NB4 (cell line): ENCODE results near the gene KATNB1.

ENCODE experiments used
- DNase-seq: peaks from one replicate; pipeline ENCODE4 v3.0.0; 2010; ENCODE audit warnings: low read depth
- H3K4me3 ChIP-seq: one replicate; pipeline ENCODE4 v1.5.1; 2011; ENCODE audit warnings: mild to moderate bottlenecking, low read depth, low read length, moderate library complexity
- MAX ChIP-seq: IDR thresholded peaks from 2 replicates; pipeline ENCODE4 v1.6.1; 2011; ENCODE audit warnings: low read depth, low read length
- MYC ChIP-seq: IDR thresholded peaks from 2 replicates; pipeline ENCODE4 v1.6.1; 2011; ENCODE audit warnings: low read depth, low read length
- POLR2A ChIP-seq: IDR thresholded peaks from 2 replicates; pipeline ENCODE4 v1.6.1; 2011; ENCODE audit warnings: mild to moderate bottlenecking; ENCODE audit not compliant: insufficient read length; ENCODE audit errors: extremely low read depth
- TF ChIP-seq, protein P1 (sequence below): IDR thresholded peaks from one replicate; pipeline ENCODE4 v1.5.1; 2012; ENCODE audit warnings: low read depth, low read length

Gene KATNB1

GRCh38 chr16:57770361-57770760 lies 34.8 kb downstream of the KATNB1 start:
- H3K4me3 ChIP-seq = no peak overlapping the region
- TF ChIP-seq, protein P1, sequence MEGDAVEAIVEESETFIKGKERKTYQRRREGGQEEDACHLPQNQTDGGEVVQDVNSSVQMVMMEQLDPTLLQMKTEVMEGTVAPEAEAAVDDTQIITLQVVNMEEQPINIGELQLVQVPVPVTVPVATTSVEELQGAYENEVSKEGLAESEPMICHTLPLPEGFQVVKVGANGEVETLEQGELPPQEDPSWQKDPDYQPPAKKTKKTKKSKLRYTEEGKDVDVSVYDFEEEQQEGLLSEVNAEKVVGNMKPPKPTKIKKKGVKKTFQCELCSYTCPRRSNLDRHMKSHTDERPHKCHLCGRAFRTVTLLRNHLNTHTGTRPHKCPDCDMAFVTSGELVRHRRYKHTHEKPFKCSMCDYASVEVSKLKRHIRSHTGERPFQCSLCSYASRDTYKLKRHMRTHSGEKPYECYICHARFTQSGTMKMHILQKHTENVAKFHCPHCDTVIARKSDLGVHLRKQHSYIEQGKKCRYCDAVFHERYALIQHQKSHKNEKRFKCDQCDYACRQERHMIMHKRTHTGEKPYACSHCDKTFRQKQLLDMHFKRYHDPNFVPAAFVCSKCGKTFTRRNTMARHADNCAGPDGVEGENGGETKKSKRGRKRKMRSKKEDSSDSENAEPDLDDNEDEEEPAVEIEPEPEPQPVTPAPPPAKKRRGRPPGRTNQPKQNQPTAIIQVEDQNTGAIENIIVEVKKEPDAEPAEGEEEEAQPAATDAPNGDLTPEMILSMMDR = no peak
- no peak for TF ChIP-seq POLR2A
- TF ChIP-seq MAX = no peak
- no peak for TF ChIP-seq MYC
- no peak for DNase-seq

DNA sequence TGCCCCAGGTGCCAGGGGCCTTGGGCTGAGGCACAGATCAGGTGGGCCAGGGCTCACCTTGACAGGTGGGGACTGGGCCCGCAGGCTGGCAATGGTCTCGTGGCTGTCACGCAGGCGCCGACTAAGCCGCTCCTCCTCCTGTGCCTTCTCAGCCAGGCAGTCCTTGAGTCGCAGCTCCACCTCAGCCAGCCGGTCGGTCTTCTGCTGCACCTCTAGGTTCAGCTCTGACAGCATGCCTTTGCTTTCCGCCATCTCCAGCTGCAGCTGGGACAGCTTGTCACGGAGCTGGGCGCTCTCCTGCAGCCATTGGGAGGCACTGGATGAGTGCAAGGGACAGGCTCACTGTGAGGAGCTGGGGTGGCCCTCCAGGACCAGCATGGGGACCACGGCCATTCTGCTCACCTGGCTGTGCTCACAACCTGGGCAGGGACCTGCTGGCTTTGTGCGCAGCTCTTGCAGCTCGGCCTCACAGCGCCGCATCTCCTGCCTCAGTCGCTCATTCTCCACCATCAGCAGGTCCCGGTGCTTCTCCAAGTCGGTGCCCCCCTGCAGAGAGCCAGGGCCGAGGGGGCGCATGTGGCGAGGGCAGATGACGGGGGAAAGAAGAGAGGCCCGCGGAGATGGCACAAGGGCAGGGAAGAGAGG lies 35.7 kb downstream of the KATNB1 start:
- DNase-seq = no peak
- no peak overlapping the region for H3K4me3 ChIP-seq
- TF ChIP-seq POLR2A = no peak
- TF ChIP-seq, protein P1 = no peak
- TF ChIP-seq MAX = no peak
- TF ChIP-seq MYC = no peak

- no peak for DNase-seq
- no peak overlapping the region for H3K4me3 ChIP-seq
- TF ChIP-seq POLR2A (no peak), MAX (no peak), MYC (no peak)
- TF ChIP-seq, protein P1 = no peak
These were observed 37.4 kb downstream of the KATNB1 start for GRCh38 chr16:57773019-57773418.

- DNase-seq = no peak
- H3K4me3 ChIP-seq = no peak overlapping the region
- TF ChIP-seq POLR2A (no peak), MYC (no peak), MAX (no peak)
- TF ChIP-seq, protein P1 = no peak
These were observed 38.2 kb downstream of the KATNB1 start for GRCh38 chr16:57773655-57774295.

GRCh38 chr16:57774705-57775285 lies 39.2 kb downstream of the KATNB1 start:
- no peak overlapping the region for H3K4me3 ChIP-seq
- no peak for TF ChIP-seq MAX
- TF ChIP-seq, protein P1 = no peak
- no peak for TF ChIP-seq MYC
- TF ChIP-seq POLR2A = no peak
- DNase-seq = no peak
